SK-N-MC (cell line): ENCODE results near the gene EIF2S3.

Source experiments
- EZH2 ChIP-seq: fragments of 200-600 bp; sonication (generic); IDR thresholded peaks from one replicate; pipeline ENCODE4 v1.6.1; 2017; ENCODE audit warnings: antibody characterized with exemption
- POLR2AphosphoS5 ChIP-seq: IDR thresholded peaks from 2 replicates; pipeline ENCODE4 v1.6.1; 2012; ENCODE audit warnings: mild to moderate bottlenecking, low read depth, low read length, borderline replicate concordance

DNA sequence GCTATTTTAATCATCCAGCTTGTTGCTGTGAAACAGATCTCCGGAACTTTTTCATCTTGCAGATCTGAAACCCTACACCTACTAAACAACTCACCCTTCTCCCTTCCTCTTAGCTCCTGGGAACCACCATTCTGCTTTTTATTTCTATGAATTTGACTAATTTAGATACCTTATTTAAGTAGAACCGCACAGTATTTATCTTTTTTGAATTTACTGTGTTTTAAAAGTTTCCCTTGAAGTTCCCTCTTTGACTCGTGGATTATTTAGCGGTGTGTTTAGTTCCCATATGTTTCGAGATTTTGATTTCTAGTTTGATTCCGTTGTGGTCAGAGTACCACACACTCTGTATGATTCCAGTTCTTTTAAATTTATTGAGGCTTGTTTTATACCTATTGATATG lies 44.6 kb downstream of the EIF2S3 start:
- TF ChIP-seq EZH2 = no peak
- no peak for TF ChIP-seq POLR2AphosphoS5
